ENCODE measurements around the gene ABCA3.

DNA sequence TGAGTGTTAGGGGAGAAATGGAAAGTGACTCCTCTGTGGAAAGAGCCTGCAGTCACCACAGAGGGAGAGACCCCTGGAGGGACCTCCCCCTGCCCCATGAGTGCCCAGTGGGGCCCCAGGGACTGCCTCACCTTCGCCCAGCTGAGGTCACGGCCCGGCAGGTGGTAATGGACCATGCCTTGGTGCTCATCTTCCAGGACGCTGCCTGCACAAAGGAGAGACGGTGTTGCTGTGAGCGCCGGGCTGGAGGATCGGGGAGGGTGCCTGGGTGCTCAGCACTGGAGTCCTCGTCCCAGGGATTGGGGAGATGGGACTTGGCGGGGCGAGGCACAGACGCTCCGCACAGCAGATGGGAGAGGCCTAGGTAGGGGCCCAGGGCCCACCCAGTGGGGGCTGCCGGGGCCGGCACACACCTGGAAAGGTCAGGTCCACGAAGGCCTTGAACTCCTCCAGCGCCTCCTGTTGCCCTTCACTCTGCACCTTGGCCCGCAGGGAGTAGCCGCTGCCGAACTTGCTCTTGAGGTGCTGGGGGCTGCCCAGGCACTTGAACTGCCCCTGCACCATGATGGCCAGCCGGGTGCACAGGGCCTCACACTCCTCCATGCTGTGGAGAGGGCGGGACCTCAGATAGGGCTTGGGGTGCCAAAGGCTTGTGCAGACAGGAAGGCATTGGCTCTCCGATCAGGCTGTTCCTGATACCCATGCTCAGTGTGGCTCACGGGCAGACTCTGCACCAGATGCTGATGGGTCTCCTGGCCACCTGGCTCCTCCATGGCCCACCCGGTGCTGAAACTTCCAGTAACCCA is 62.9 kb downstream of the ABCA3 start:
- TF ChIP-seq, protein P1, sequence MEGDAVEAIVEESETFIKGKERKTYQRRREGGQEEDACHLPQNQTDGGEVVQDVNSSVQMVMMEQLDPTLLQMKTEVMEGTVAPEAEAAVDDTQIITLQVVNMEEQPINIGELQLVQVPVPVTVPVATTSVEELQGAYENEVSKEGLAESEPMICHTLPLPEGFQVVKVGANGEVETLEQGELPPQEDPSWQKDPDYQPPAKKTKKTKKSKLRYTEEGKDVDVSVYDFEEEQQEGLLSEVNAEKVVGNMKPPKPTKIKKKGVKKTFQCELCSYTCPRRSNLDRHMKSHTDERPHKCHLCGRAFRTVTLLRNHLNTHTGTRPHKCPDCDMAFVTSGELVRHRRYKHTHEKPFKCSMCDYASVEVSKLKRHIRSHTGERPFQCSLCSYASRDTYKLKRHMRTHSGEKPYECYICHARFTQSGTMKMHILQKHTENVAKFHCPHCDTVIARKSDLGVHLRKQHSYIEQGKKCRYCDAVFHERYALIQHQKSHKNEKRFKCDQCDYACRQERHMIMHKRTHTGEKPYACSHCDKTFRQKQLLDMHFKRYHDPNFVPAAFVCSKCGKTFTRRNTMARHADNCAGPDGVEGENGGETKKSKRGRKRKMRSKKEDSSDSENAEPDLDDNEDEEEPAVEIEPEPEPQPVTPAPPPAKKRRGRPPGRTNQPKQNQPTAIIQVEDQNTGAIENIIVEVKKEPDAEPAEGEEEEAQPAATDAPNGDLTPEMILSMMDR (IDR thresholded peaks at IDR 0.05 in 4 of 5, conservative IDR thresholded peaks at IDR 0.05 in 1 of 5): no peak
- TF ChIP-seq POLR2A (IDR thresholded peaks at IDR 0.05): no peak

Data from gastrocnemius medialis (tissue), 4 donors.